Measurements from ENCODE around the gene CPNE6. TPM values are rescaled to one million over a fixed set of nuclear protein-coding genes. Genes with fewer than 3 reads are reported as not detected.

Gene CPNE6
- total RNA-seq, 1 donor from 2014 or later: not detected

GRCh38 chr14:24113379-24113800, 42.0 kb downstream of the CPNE6 start:
- DNase-seq (no peak), ATAC-seq (ENCODE audit: poor library complexity) (no peak)
- intact Hi-C loops (cut with DNase I): no loop called here

GRCh38 chr14:24113801-24114531, 42.6 kb downstream of the CPNE6 start:
- DNase-seq: peak; percentile 90
- intact Hi-C loops (cut with DNase I): no loop called here
- peak; percentile 58 for ATAC-seq (ENCODE audit: poor library complexity)

- DNase-seq: peak; percentile 99
- intact Hi-C loops (cut with DNase I): no loop called here
- ATAC-seq (ENCODE audit: poor library complexity): peak; percentile 95
Measured at GRCh38 chr14:24114532-24115421, 43.4 kb downstream of the CPNE6 start, which contains the start of the genes DCAF11 and NRL. Gene DCAF11 (plus strand): TSS chr14:24114777. CDS start chr14:24115595, 818 bp downstream. Gene NRL (minus strand): TSS chr14:24114949. CDS start chr14:24082848, 32,101 bp downstream.

GRCh38 chr14:24115422-24116127, 44.2 kb downstream of the CPNE6 start:
- intact Hi-C loops (cut with DNase I): no loop called here
- DNase-seq (no peak), ATAC-seq (ENCODE audit: poor library complexity) (no peak)

- intact Hi-C loops (cut with DNase I): no loop called here
- ATAC-seq (ENCODE audit: poor library complexity) (no peak), DNase-seq (no peak)
Measured at GRCh38 chr14:24116128-24116814, 44.9 kb downstream of the CPNE6 start.

GRCh38 chr14:24117179-24117578, 45.8 kb downstream of the CPNE6 start:
- intact Hi-C loops (cut with DNase I): no loop called here
- no peak for ATAC-seq (ENCODE audit: poor library complexity)

GRCh38 chr14:24119691-24120090, 48.3 kb downstream of the CPNE6 start:
- intact Hi-C loops (cut with DNase I): no loop called here
- DNase-seq: no peak
- no peak for ATAC-seq (ENCODE audit: poor library complexity)

More at GRCh38 chr14:24117179-24117578, 45.8 kb downstream of the CPNE6 start:
- DNase-seq: no peak

- DNase-seq (no peak), ATAC-seq (ENCODE audit: poor library complexity) (no peak)
- intact Hi-C loops (cut with DNase I): no loop called here
Measured at GRCh38 chr14:24121210-24121609, 49.8 kb downstream of the CPNE6 start.

- ATAC-seq (ENCODE audit: poor library complexity): no peak
- intact Hi-C loops (cut with DNase I): no loop called here
- DNase-seq: no peak
Measured at GRCh38 chr14:24122416-24122815, 51.1 kb downstream of the CPNE6 start.

GRCh38 chr14:24122898-24123297, 51.5 kb downstream of the CPNE6 start:
- ATAC-seq (ENCODE audit: poor library complexity) (peak; percentile 13), DNase-seq (no peak)
- intact Hi-C loops (cut with DNase I): no loop called here

- intact Hi-C loops (cut with DNase I): no loop called here
- no peak for ATAC-seq (ENCODE audit: poor library complexity)
- DNase-seq: no peak
Measured at GRCh38 chr14:24123424-24124417, 52.4 kb downstream of the CPNE6 start.

GRCh38 chr14:24126939-24127338, 55.6 kb downstream of the CPNE6 start:
- no peak for ATAC-seq (ENCODE audit: poor library complexity)
- intact Hi-C loops (cut with DNase I): no loop called here
- no peak for DNase-seq

GRCh38 chr14:24127673-24128072, 56.3 kb downstream of the CPNE6 start:
- no peak for ATAC-seq (ENCODE audit: poor library complexity)
- DNase-seq: no peak
- intact Hi-C loops (cut with DNase I): no loop called here

Other genes starting within 250 kb of the CPNE6 start
- gene DHRS4, start 117.8 kb upstream of the CPNE6 start, total RNA-seq: 28.1 TPM
- gene DHRS4L2, start 82.6 kb upstream of the CPNE6 start, total RNA-seq: 17.7 TPM
- 0.08 TPM for gene CARMIL3, start 19.6 kb upstream of the CPNE6 start, total RNA-seq
- gene PCK2, start 22.7 kb downstream of the CPNE6 start, total RNA-seq: 2.7 TPM
- 81.7 TPM for gene DCAF11, start 43.2 kb downstream of the CPNE6 start, total RNA-seq
- gene NRL, start 43.4 kb downstream of the CPNE6 start, total RNA-seq: 0.75 TPM
- gene FITM1, start 59.1 kb downstream of the CPNE6 start, total RNA-seq: 126 TPM
- 129 TPM for gene PSME1, start 64.6 kb downstream of the CPNE6 start, total RNA-seq
- gene EMC9, start 70.0 kb downstream of the CPNE6 start, total RNA-seq: 14.4 TPM
- gene PSME2, start 75.0 kb downstream of the CPNE6 start, total RNA-seq: 88.8 TPM
- 29.5 TPM for gene RNF31, start 75.9 kb downstream of the CPNE6 start, total RNA-seq
- 24.0 TPM for gene IRF9, start 89.7 kb downstream of the CPNE6 start, total RNA-seq
- gene REC8, start 100.5 kb downstream of the CPNE6 start, total RNA-seq: 1.7 TPM
- 10.5 TPM for gene IPO4, start 117.3 kb downstream of the CPNE6 start, total RNA-seq
- 19.2 TPM for gene TM9SF1, start 123.9 kb downstream of the CPNE6 start, total RNA-seq
- gene TSSK4, start 134.1 kb downstream of the CPNE6 start, total RNA-seq: not detected
- 26.6 TPM for gene CHMP4A, start 141.9 kb downstream of the CPNE6 start, total RNA-seq
- gene MDP1, start 144.5 kb downstream of the CPNE6 start, total RNA-seq: 18.9 TPM
- 212 TPM for gene NEDD8, start 160.8 kb downstream of the CPNE6 start, total RNA-seq
- gene GMPR2, start 161.4 kb downstream of the CPNE6 start, total RNA-seq: 26.2 TPM
- gene TINF2, start 171.1 kb downstream of the CPNE6 start, total RNA-seq: 28.7 TPM
- gene TGM1, start 191.6 kb downstream of the CPNE6 start, total RNA-seq: 1.1 TPM
- gene RABGGTA, start 200.0 kb downstream of the CPNE6 start, total RNA-seq: 20.3 TPM
- 5.2 TPM for gene DHRS1, start 228.2 kb downstream of the CPNE6 start, total RNA-seq
- gene NOP9, start 228.3 kb downstream of the CPNE6 start, total RNA-seq: 23.4 TPM
- 2.9 TPM for gene CIDEB, start 236.4 kb downstream of the CPNE6 start, total RNA-seq
- gene LTB4R2, start 238.6 kb downstream of the CPNE6 start, total RNA-seq: 0.65 TPM
- gene LTB4R, start 239.9 kb downstream of the CPNE6 start, total RNA-seq: 1.8 TPM

All from Right ventricle myocardium superior (tissue), 1 donor.